ENCODE results near the gene DUSP5.

DUSP5 gene

DNA sequence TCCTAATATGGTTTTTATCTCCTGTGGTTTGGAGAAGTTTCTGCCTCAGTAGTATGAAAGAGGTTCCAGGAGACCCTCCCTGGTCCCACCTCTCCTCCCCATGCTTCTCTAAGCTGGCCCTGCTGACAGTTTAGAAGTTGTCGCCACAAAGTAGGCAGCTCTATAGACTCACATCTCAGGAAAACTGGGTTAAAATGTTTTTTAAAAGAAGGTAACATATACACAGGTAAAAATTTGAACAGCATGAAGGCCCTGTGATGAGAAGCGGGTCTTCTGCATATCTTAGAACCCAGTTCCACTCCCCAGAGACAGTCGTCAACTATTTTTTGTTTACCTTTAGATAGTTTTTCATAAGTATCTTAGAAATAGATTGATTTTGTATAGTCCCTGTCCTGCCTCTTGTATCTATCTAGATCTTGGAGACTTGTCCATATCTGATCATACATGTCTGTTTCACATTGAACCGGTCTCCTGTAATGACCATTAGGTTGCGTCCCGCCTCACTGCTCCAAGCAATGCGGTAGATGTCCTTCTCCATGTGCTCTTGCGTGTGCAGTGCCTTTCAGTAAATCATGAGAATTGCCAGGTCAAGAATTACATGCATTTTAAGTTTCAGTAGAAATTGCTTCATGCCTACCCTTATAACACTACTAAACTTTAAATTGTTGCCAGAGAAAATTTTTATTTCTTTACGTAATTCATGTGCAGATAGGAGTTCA, 2.2 kb downstream of the DUSP5 start:
- no peak for DNase-seq

DNA sequence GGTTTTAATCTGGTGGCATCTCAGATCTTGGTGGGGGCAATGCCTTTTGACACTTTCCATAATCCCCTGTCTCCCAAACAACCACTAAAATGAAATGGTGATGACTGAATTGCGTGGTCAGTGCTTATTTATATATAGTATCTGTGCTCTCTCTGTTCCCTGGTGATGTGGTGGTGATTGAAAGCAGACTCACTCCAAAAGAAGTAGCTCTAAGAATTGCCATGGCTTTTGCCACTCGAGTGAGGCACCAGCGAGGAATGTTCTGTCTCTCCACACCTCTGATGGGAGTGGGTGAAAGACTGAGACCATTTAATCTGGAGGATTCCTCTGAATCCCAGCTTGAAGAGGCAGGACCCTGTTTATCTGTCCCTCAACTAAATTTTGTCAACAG, 2.8 kb downstream of the DUSP5 start:
- DNase-seq: no peak

DNA sequence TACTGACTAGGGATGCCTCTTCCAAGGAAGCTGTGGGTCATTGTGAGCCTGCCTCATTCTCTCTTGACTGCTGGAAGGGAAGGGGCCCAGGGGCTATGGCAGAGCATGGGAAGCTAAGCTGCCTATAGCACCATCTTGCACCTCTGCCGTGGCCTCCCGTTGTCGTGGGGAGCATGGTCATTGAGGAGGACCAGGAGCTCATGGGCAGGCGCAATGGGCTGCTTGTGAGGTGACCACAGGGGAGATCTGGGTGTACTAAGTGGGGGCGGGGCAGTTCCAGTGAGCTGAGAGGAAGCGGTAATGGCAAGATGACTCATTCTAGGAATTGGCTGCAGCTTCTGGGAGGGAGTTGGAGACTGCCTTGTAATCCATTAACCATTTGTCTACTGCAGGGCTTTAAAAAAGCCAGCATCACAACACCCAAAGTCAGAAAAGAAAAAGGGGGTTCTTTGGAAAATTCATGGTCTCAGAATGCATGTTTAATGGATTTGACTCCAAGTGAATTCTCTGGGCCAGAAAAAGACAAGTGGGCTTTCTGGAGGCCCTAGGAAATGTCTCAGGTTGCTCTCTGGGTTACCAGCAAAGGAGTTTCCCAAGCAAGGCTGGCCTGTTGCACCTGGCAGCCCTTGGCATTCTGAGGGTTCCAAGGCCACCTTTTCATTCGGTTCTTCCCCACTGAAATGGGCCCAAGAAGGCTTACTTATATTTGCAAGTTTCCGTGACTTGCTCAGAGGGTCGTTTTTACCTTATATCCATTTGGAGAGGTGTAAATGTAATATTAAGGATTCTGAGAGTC, 3.6 kb downstream of the DUSP5 start:
- peak in 35 of 51 donors; percentile 6 to 75 (median 25) for DNase-seq

DNA sequence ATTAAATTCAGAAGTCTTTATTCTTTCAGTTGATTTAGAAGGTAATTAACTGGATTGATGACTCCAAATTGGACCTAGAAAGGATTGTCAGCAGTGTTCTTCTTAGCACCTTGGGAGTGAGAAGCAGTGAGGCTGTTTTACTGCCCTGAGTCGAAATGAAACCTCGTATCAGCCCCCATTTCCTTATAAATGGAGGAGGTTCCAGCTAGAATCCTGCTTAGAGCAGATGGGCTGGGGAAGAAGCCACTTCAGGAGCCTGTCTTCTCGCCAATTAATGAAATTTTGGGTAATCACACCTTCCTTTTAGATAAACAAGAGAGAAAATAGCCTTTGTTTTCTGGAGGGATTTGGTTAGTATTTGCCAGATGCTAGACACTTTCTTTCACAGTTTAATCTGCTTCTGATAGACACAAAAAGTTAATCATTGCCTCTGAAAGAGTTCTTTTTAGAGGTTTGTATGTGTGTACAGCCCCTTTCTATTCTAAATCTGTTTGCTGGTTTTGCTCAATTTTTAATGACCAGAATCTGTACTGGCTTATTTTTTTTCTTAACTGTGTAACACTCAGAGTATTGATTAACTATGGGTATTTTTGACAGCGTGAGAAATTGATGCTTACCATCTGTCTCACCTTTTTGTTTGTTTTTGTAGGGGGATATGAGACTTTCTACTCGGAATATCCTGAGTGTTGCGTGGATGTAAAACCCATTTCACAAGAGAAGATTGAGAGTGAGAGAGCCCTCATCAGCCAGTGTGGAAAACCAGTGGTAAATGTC, 4.6 kb downstream of the DUSP5 start:
- no peak for DNase-seq

DNA sequence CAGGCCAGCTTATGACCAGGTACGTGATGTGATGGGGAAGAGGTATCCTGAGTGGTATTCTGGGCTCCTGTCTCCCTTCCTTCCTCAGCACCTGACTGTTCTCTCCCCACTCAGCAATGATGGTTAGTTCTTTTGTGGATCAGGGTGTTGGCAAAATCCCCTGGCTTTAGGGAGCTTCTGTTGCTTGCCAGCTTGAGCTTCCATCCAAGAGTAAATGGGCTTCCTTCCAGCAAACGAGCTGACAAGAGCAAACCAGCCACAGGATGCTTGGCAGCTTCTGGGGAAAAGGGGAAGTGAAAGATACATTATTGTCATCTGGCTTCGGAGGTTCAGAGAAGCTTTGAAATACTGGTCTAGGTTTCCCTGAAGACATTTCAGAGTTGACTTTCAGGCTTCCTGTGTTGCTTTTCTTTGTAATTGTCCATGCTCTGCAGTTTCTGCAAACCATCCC, 5.2 kb downstream of the DUSP5 start:
- peak in 30 of 51 donors; percentile 4 to 58 (median 27) for DNase-seq

DNA sequence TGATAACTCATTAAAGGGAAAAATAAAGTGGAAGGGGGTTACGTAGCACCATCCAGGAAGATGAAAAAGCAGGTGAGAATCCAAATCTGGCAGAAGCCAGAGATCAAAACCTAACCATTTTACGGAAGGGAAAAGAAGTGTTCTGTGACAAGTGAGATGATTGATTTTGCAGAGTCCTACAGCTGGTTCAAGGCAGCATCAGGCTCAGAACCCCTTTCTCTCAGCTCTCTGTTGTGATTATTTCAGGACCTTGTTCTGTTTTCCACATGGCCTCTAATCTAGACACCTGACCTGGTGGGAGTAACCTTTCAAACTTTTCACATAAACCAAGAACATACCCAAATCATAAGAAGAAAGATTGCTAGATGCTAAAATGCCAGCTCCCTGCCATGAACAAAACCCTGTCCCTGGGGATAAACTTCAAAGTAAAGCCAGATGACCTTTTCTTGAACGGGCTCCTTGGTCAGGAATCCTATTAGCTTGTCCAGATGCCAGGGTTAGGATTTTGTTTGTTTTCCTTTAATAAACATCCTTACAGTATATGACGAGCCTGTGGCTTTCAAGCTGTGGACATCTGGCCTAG, 5.9 kb downstream of the DUSP5 start:
- DNase-seq: no peak

DNA sequence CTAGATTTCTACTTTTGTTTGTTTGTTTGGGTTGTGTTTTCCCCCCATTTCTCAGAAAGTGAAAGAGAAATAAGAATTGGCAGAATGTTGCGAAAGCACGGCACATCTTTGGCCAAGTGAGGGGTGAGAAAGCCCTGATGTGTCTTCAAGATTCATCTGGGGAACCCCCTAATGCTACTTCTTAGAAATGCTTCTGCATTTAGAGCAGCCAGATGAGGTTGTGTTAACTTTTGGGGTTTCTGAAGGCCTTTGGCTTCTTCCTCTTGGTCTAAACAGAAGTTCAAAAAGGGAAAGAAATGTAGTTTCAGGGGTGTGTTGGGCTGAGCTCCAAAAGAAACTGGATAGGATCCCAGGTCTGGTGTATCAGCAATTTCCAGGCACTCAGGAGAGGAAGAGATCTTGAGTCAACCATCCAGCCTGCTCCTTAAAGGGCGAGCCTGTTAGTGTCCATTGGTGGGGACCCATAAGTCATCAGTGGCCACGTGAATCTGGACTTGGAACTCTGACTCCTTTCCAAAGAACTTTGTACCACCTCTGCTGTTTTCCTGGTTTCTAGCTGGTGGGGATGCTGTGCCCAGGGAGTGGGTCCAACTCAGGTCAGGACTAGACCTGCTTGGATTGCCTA, 6.5 kb downstream of the DUSP5 start:
- DNase-seq: peak in 10 of 51 donors; percentile 8 to 61 (median 26)

DNA sequence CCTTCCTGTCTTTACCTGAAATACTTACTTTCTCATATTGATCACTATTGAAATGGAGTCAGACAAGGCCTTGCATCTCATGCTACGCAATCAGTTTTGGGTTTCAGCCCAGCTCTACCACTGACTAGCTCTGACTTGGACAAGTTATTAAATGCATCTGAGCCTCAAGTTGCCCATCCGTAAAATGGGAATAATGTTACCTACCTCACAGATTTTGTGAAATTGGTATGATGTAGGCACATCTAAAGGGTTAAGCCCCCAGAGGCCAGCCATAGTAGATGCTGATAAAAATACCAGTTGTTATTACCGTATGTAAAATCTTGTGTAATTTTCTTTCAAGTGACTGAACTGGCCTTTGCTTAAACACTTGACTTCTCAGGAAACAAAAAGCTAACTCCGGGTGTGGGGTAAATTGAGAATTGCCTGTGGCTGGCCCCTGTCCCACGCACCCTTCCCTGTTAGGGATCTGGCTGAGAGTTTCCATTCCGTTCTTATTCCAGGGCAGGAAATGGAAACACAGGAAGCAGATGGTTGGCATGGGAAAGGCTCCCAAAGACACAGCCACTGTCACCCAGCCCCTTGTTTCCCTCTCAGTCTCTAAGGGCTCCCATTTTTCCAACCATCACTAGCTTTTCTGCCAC, 7.5 kb downstream of the DUSP5 start:
- DNase-seq: no peak

DNA sequence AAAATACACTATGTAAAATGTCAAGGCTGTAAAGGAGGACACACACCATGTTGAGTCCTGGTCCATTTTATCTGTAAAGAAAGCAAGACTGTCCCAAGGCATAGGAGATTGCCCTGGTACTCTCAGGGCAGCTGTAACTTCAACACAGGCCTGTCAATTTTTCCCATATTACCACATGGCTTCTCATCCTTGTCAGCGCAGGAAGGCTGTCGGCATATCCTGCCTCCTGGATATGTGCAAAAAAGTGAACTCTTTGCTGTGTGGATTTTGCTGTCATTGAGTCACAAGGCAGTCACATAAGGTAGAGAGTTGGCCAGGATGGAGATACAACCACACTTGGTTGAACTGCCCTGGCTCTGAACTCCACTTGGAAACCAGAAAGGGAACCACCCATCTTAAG, 8.7 kb downstream of the DUSP5 start:
- no peak for DNase-seq

DNA sequence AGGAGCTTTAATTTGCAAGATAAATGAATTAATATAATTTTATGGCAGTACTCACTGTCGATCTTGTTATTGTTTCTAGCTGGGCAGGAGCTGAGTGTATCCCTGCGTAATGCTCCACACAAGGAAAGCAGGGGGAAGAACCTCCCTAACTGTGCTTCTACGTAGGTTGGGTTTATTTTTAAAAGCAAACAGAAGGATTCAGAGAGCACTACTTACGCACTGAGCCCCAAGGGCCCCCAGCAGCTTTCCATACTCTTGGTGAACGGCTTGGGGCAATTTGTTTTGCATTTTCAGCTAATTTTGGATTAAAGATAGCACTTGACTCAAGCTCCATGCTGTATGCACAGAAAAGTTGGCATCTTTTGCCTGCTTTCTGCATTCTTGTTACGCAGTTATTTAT, 9.6 kb downstream of the DUSP5 start:
- DNase-seq: peak in 1 of 51 donors; percentile 18

DNA sequence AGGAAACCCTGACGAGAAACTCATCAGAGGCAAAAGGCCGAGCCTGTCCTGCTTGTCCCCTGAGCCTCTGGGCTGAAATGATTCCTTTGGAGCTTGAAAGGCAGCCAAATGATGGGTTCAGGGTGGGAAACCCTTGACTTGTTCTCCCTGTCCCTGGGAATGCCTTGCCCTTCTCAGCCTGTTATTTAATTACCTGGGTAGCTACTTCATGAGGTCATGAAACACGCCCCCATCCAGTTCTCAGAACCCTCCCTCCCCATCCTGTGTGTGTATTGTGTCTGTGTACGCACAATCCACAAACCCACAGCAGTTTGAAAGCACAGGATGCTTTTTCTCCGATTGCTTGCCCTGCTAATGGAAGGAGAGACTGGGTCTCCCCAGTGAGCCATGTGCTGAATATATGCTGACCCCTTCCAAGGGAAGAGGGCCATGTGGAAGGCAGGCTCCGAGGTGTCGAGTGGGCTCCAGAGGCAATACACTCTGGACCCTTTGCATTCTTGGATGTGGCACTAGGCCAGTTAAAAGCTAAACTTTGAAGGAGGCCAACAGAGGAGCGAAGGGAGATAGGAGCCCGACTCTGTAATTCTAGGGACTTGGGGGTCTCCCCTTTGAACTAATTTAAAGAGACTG, 10.6 kb downstream of the DUSP5 start:
- DNase-seq: no peak

DNA sequence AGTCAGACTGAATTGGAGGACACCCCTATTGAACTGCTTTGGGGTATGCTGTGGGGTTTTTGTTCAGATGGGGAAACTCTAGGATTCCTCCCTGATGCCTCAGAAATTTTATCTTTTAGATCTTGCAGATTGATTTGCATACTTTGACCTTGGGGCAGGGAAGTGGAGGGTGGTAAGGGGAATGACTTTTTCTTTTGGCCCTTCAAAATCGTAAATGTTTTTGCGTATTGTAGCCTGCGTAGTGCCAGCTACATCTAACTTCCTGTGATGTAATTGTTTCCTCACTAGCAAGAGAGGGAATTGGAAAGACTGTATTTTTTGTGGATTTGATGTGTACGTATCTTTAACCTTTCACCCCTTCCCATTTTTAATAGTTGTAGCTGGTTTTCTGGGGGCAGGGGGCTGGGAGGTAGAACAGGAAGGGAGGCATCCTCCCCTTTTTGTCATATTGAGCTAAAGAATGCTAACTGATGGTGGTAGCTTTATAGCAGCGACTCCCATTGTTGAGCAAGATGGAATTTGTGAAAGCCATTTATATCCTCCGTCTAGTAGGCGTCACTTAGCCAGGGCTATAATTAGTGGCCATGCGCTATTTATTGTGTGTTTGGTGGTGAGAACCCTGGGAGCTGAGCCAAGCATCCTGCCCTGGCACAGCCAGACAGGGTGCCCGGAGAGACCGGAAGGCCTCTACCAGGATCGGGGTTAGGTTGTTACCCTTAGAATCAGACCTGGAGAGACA, 11.3 kb downstream of the DUSP5 start:
- no peak for DNase-seq

DNA sequence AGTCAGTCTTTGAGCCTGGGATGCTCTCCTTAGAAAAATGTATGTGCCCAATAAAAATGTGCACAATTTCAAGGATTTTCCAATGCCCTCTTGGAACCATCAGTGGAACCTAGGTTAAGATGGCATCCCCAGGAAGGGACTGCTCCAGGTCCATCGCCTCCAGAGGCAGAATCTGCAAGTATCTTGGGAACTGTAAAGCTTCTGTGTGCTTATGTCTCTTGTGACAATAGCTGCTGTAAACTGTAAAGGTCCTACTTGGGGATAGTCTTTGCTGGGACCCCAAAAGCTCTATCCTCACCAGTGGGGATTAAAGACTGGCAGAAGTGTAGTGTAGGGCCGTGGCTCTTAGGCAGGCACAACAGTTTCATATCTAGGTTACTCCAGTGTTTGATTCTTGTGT, 11.9 kb downstream of the DUSP5 start:
- DNase-seq: no peak

DNA sequence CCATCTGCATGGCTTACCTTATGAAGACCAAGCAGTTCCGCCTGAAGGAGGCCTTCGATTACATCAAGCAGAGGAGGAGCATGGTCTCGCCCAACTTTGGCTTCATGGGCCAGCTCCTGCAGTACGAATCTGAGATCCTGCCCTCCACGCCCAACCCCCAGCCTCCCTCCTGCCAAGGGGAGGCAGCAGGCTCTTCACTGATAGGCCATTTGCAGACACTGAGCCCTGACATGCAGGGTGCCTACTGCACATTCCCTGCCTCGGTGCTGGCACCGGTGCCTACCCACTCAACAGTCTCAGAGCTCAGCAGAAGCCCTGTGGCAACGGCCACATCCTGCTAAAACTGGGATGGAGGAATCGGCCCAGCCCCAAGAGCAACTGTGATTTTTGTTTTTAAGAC, 12.4 kb downstream of the DUSP5 start:
- no peak for DNase-seq

DNA sequence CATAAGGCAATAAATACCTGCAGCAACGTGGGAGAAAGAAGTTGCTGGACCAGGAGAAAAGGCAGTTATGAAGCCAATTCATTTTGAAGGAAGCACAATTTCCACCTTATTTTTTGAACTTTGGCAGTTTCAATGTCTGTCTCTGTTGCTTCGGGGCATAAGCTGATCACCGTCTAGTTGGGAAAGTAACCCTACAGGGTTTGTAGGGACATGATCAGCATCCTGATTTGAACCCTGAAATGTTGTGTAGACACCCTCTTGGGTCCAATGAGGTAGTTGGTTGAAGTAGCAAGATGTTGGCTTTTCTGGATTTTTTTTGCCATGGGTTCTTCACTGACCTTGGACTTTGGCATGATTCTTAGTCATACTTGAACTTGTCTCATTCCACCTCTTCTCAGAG, 13.0 kb downstream of the DUSP5 start:
- no peak for DNase-seq

DNA sequence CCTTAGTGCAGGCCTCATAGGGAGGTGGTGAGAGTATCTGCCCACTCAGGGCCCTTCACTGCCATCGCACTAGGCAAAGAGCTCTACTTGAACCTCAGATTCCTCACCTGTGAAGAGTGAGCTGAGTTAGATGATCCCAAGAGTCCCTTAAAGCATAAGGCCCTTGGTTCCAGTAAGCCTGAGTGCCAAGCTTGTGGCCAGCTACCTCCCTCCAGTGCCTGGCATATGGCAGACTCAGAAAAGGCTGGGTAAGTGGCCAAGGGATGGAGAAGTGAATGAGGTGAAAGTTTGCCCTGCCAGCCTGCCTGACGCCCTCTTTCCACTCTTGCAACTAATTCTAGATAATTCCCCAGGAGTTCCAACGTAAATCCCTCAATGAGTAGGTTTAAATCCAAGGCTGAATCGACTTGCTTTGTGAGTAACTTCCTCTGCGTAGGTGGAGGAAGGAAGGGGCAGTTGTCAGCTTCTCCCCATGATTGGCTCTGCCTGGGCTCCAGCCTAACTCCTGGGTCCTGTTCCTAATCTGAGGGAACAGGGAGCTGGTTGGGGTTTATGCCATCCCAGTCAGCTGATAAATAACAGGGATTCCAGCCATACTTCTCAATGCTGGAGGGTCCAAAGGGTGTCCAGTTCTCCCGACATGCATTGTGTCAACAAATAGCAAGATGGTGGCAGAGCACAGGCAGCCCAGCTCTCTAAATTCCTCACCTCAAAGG, 14.2 kb downstream of the DUSP5 start:
- no peak for DNase-seq

DNA sequence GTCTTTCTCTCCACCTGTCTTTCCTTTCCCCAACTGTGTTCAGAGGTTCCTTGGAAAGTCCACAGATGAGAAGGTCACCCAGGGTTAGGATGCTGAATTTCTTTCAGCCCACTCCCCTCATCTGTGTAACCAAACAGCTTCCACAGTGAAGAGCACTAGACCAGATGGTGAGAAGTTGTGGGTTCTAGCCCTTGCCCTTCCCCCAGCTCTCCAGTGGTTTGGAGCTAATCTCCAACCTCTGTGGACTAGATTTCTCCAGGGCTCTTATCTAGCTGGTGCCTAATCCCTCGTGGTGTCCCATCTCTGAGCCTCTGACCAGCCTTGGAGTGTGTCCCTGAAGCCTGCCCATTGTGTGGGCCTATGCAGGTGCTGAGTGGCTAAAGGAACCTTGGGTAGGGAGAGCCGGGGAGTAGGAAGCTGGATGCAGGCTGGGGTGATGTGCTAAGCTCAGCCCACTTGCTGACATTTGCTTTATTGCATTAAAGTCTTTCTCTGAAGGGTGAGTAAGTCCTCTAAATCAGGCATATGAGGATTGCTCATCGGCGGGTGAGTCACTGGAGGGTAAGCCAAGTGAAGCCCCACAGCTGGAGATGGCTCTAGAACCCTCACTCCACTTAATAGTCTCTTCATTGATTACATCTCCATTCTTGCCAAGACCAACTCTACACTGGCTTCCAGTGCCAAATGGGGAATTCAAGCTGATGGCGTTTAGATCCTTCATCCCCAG, 14.9 kb downstream of the DUSP5 start:
- peak in 3 of 51 donors; percentile 6 to 53 (median 44) for DNase-seq

DNA sequence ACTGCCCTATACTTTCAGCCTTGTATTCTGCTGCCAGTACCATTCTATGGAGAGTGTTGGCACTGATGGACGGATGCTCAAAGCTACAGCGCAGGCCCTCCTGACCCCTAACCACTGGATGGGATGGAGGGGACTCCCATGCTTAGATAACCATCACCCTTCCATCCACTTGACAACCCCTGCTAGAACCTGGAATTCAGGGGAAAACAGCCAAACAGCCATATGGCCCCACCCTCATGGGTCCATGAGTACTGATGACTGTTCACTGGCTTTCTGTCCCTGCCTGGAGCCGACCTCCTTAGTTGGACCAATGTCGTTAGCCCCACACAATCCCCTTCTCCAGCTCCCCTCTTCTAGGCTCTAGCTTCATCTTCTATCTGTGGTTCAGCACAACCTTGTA, 16.2 kb downstream of the DUSP5 start:
- no peak for DNase-seq

Measured in hypothalamus (tissue), 51 donors.